Measurements from ENCODE around the gene PATZ1. TPM values are rescaled to one million over a fixed set of nuclear protein-coding genes. Genes with fewer than 3 reads are reported as not detected.
A peak's percentile ranks its signal among the peaks of the same experiment; 100 is the strongest.
"Not testable (repeated sequence)": the region's sequence is repeated elsewhere in the genome, so short reads cannot be mapped to it uniquely, and the experiment has no call there.

PATZ1 gene
- total RNA-seq (2014; rRNA removed; shearing (Covaris generic); ENCODE audit: low replicate concordance), result 9.0 and 14.6 TPM in 2 replicates

- Histone ChIP-seq H3K4me3 (peak within 1 kb of the TSS; percentile 68), H3K27me3 (no peaks in the 10 kb centered on the region), H3K36me3 (peaks cover 32% of the 10 kb centered on the region), H3K9me3 (no peaks in the 10 kb centered on the region)
- DNase-seq, result peak; percentile 79
Observed at GRCh38 chr22:31346255-31346732, at the start of gene PATZ1. TSS of gene PATZ1 (minus strand) at chr22:31346346. CDS start at chr22:31345602, 744 bp downstream.

GRCh38 chr22:31394326-31394725 is 48.2 kb upstream of the PATZ1 start:
- Histone ChIP-seq H3K36me3 (no peaks in the 10 kb centered on the region), H3K27me3 (no peaks in the 10 kb centered on the region), H3K4me3 (no peak overlapping the region), H3K9me3 (no peaks in the 10 kb centered on the region)
- no peak for DNase-seq

- no peaks in the 10 kb centered on the region for H3K36me3 ChIP-seq
- DNase-seq, result no peak
- no peaks in the 10 kb centered on the region for H3K27me3 ChIP-seq
- no peaks in the 10 kb centered on the region for H3K9me3 ChIP-seq
- no peak overlapping the region for H3K4me3 ChIP-seq
Observed at GRCh38 chr22:31393893-31394292, 47.7 kb upstream of the PATZ1 start.

GRCh38 chr22:31378651-31379050 is 32.5 kb upstream of the PATZ1 start:
- not testable (repeated sequence) for H3K36me3 ChIP-seq, H3K4me3 ChIP-seq, H3K9me3 ChIP-seq, H3K27me3 ChIP-seq, DNase-seq

- no peak for DNase-seq
- no peaks in the 10 kb centered on the region for H3K27me3 ChIP-seq
Observed at GRCh38 chr22:31378123-31378522, 32.0 kb upstream of the PATZ1 start.

GRCh38 chr22:31377612-31378011 is 31.5 kb upstream of the PATZ1 start:
- Histone ChIP-seq H3K9me3 (no peaks in the 10 kb centered on the region), H3K36me3 (no peaks in the 10 kb centered on the region), H3K4me3 (no peak overlapping the region), H3K27me3 (no peaks in the 10 kb centered on the region)
- no peak for DNase-seq

More at GRCh38 chr22:31378123-31378522, 32.0 kb upstream of the PATZ1 start:
- H3K36me3 ChIP-seq, result no peaks in the 10 kb centered on the region
- H3K9me3 ChIP-seq, result no peaks in the 10 kb centered on the region
- H3K4me3 ChIP-seq, result no peak overlapping the region

GRCh38 chr22:31367426-31367825 is 21.3 kb upstream of the PATZ1 start:
- H3K36me3 ChIP-seq, result no peaks in the 10 kb centered on the region
- DNase-seq, result no peak
- H3K27me3 ChIP-seq, result no peaks in the 10 kb centered on the region
- H3K4me3 ChIP-seq, result no peak overlapping the region
- no peaks in the 10 kb centered on the region for H3K9me3 ChIP-seq

- no peak overlapping the region for H3K4me3 ChIP-seq
- DNase-seq, result peak; percentile 7
Observed at GRCh38 chr22:31363885-31364465, 17.8 kb upstream of the PATZ1 start.

GRCh38 chr22:31361743-31362142 is 15.6 kb upstream of the PATZ1 start:
- Histone ChIP-seq H3K9me3 (no peaks in the 10 kb centered on the region), H3K27me3 (no peaks in the 10 kb centered on the region), H3K4me3 (no peak overlapping the region), H3K36me3 (no peaks in the 10 kb centered on the region)
- DNase-seq, result no peak

More at GRCh38 chr22:31363885-31364465, 17.8 kb upstream of the PATZ1 start:
- H3K9me3 ChIP-seq, result no peaks in the 10 kb centered on the region
- H3K36me3 ChIP-seq, result no peaks in the 10 kb centered on the region
- H3K27me3 ChIP-seq, result no peaks in the 10 kb centered on the region

- Histone ChIP-seq H3K36me3 (no peaks in the 10 kb centered on the region), H3K4me3 (no peak overlapping the region), H3K27me3 (no peaks in the 10 kb centered on the region), H3K9me3 (no peaks in the 10 kb centered on the region)
- DNase-seq, result no peak
Observed at GRCh38 chr22:31360029-31360428, 13.9 kb upstream of the PATZ1 start.

GRCh38 chr22:31354515-31354914 is 8.4 kb upstream of the PATZ1 start:
- no peak overlapping the region for H3K4me3 ChIP-seq
- no peaks in the 10 kb centered on the region for H3K27me3 ChIP-seq
- DNase-seq, result peak; percentile 10

GRCh38 chr22:31350410-31350863 is 4.3 kb upstream of the PATZ1 start:
- DNase-seq, result no peak
- no peaks in the 10 kb centered on the region for H3K27me3 ChIP-seq
- H3K4me3 ChIP-seq, result no peak overlapping the region
- no peaks in the 10 kb centered on the region for H3K9me3 ChIP-seq
- no peaks in the 10 kb centered on the region; the same call in 1 of the 2 replicates for H3K36me3 ChIP-seq

More at GRCh38 chr22:31354515-31354914, 8.4 kb upstream of the PATZ1 start:
- Histone ChIP-seq H3K9me3 (no peaks in the 10 kb centered on the region), H3K36me3 (no peaks in the 10 kb centered on the region)

GRCh38 chr22:31349960-31350359 is 3.8 kb upstream of the PATZ1 start:
- Histone ChIP-seq H3K36me3 (peaks cover under 1% of the 10 kb centered on the region), H3K4me3 (no peak overlapping the region), H3K27me3 (no peaks in the 10 kb centered on the region), H3K9me3 (no peaks in the 10 kb centered on the region)
- DNase-seq, result no peak

GRCh38 chr22:31348766-31349165 is 2.6 kb upstream of the PATZ1 start:
- Histone ChIP-seq H3K36me3 (peaks cover 11% of the 10 kb centered on the region), H3K27me3 (no peaks in the 10 kb centered on the region), H3K4me3 (no peak overlapping the region), H3K9me3 (no peaks in the 10 kb centered on the region)
- DNase-seq, result no peak

GRCh38 chr22:31348009-31348337 is 1.8 kb upstream of the PATZ1 start:
- peak overlapping the region; percentile 68 for H3K4me3 ChIP-seq
- not testable (repeated sequence) for DNase-seq, H3K9me3 ChIP-seq

GRCh38 chr22:31347251-31348008 is 1.3 kb upstream of the PATZ1 start:
- Histone ChIP-seq H3K27me3 (no peaks in the 10 kb centered on the region), H3K4me3 (peak overlapping the region; percentile 68), H3K9me3 (no peaks in the 10 kb centered on the region), H3K36me3 (peaks cover 23% of the 10 kb centered on the region)
- peak; percentile 70 for DNase-seq

More at GRCh38 chr22:31348009-31348337, 1.8 kb upstream of the PATZ1 start:
- peaks cover 17% of the 10 kb centered on the region for H3K36me3 ChIP-seq
- H3K27me3 ChIP-seq, result not testable (repeated sequence)

- Histone ChIP-seq H3K36me3 (peaks cover 29% of the 10 kb centered on the region), H3K9me3 (no peaks in the 10 kb centered on the region), H3K27me3 (no peaks in the 10 kb centered on the region), H3K4me3 (peak overlapping the region; percentile 68)
- DNase-seq, result no peak
Observed at GRCh38 chr22:31346733-31347250, 646 bp upstream of the PATZ1 start.
